B cell (primary cell): ENCODE results near the gene IGLL5.

ENCODE experiments used
- CTCF ChIP-seq: fragments of 200-600 bp; IDR thresholded peaks from one replicate; pipeline ENCODE4 v1.8.0; 2022; ENCODE audit warnings: antibody characterized with exemption, mild to moderate bottlenecking
- EZH2 ChIP-seq: IDR thresholded peaks from 2 replicates; pipeline ENCODE4 v1.6.1; 2012; ENCODE audit warnings: borderline replicate concordance, low read depth, mild to moderate bottlenecking, moderate library complexity, low read length; ENCODE audit not compliant: insufficient read depth, poor library complexity, severe bottlenecking

GRCh38 chr22:22866381-22867111 is 21.1 kb upstream of the IGLL5 start:
- TF ChIP-seq CTCF (no peak), EZH2 (no peak)
